22Rv1 (cell line): ENCODE results near the gene NRN1.
"Not testable (repeated sequence)": the region's sequence is repeated elsewhere in the genome, so short reads cannot be mapped to it uniquely, and the experiment has no call there.

Source experiments
- H3K27ac ChIP-seq: fragments of 450-650 bp; 2 replicates; pipeline ENCODE4 v1.5.1; 2017
- CTCF ChIP-seq: fragments of 450-650 bp; IDR thresholded peaks from 2 replicates; pipeline ENCODE4 v1.5.1; 2017; ENCODE audit warnings: mild to moderate bottlenecking
- ZFX ChIP-seq: fragments of 450-650 bp; IDR thresholded peaks from 2 replicates; pipeline ENCODE4 v1.6.1; 2017; ENCODE audit warnings: antibody characterized with exemption, borderline replicate concordance

The NRN1 gene

GRCh38 chr6:5984150-5985089 lies 22.3 kb downstream of the NRN1 start:
- TF ChIP-seq ZFX (no peak), CTCF (no peak)
- no peak overlapping the region for H3K27ac ChIP-seq

GRCh38 chr6:5981126-5982026 lies 25.3 kb downstream of the NRN1 start:
- no peak overlapping the region for H3K27ac ChIP-seq
- TF ChIP-seq CTCF (no peak), ZFX (no peak)

GRCh38 chr6:5979650-5980420 lies 26.9 kb downstream of the NRN1 start:
- H3K27ac ChIP-seq: no peak overlapping the region
- TF ChIP-seq CTCF (no peak), ZFX (no peak)

- H3K27ac ChIP-seq: no peak overlapping the region
These were observed 29.9 kb downstream of the NRN1 start for GRCh38 chr6:5976811-5977210.

GRCh38 chr6:5968817-5969734 lies 37.6 kb downstream of the NRN1 start:
- TF ChIP-seq ZFX: no peak
- no peak for TF ChIP-seq CTCF
- H3K27ac ChIP-seq: no peak overlapping the region

More at GRCh38 chr6:5976811-5977210, 29.9 kb downstream of the NRN1 start:
- TF ChIP-seq ZFX: no peak
- TF ChIP-seq CTCF: no peak

- not testable (repeated sequence) for H3K27ac ChIP-seq
These were observed 38.7 kb downstream of the NRN1 start for GRCh38 chr6:5968036-5968435.
